SJCRH30 (cell line): ENCODE results near the gene KRTAP5-2. TPM values are rescaled to one million over a fixed set of nuclear protein-coding genes. Genes with fewer than 3 reads are reported as not detected.
"Not testable (repeated sequence)": the region's sequence is repeated elsewhere in the genome, so short reads cannot be mapped to it uniquely, and the experiment has no call there.

Source experiments
- DNase-seq, 2 experiments: peaks; one replicate each; pipeline ENCODE4 v3.0.0-alpha.2; 2015 to 2020
- H3K27ac ChIP-seq: fragments of 250-450 bp; sonication (Bioruptor Pico); 2 replicates; pipeline ENCODE4 v1.5.1; 2020; ENCODE audit warnings: mild to moderate bottlenecking, moderate library complexity
- H3K27me3 ChIP-seq: fragments of 250-450 bp; sonication (Bioruptor Pico); 2 replicates; pipeline ENCODE4 v1.5.1; 2020; ENCODE audit warnings: mild to moderate bottlenecking, moderate library complexity
- H3K36me3 ChIP-seq: fragments of 250-450 bp; sonication (Bioruptor Pico); 2 replicates; pipeline ENCODE4 v1.5.1; 2020; ENCODE audit warnings: mild to moderate bottlenecking, moderate library complexity
- H3K4me1 ChIP-seq: fragments of 250-450 bp; sonication (Bioruptor Pico); 2 replicates; pipeline ENCODE4 v1.5.1; 2020; ENCODE audit warnings: mild to moderate bottlenecking, moderate library complexity
- H3K4me3 ChIP-seq: fragments of 250-450 bp; sonication (Bioruptor Pico); 2 replicates; pipeline ENCODE4 v1.5.1; 2020; ENCODE audit warnings: mild to moderate bottlenecking, moderate library complexity
- H3K9me3 ChIP-seq: fragments of 250-450 bp; sonication (Bioruptor Pico); replicated peaks from 2 replicates; pipeline ENCODE4 v1.5.1; 2020; ENCODE audit warnings: mild to moderate bottlenecking, moderate library complexity
- total RNA-seq: library from RNA; depleted of rRNA; stranded (reverse); fragments of >200 nt; shearing (Covaris generic); gene quantifications from 2 replicates; pipeline ENCODE4 v1.2.3, GENCODE V29; 2014

Gene KRTAP5-2
- total RNA-seq, 1 experiment from 2014 or later = not detected

DNA sequence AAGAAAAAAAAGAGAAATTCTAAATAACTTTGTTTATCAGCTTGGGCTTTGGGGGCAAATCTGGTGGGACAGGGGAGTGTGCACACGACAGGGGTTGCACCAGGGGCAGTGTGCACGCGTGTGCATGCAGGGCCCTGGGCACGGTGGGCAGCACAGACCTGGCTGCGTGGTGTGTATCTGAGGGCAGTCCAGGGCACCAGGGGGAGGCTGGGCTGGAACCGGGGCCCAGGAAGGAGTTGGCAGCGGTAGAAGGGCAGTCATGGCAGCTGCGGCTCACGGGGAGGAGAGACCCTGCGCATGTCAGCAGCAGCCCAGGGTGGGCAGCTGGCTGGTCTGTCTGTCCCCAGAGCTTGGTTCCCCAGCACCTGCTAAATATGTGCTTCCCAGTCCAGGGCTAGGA, 35.8 kb upstream of the KRTAP5-2 start:
- H3K4me3 ChIP-seq = no peak overlapping the region
- H3K4me1 ChIP-seq = 0 out of 2 replicates have a peak, but pooled peaks cover 3% of the 10 kb centered on the region
- no peak for DNase-seq
- no peaks in the 10 kb centered on the region for H3K9me3 ChIP-seq
- no peak overlapping the region for H3K27ac ChIP-seq
- no peaks in the 10 kb centered on the region for H3K36me3 ChIP-seq
- H3K27me3 ChIP-seq = peaks cover 20% of the 10 kb centered on the region

DNA sequence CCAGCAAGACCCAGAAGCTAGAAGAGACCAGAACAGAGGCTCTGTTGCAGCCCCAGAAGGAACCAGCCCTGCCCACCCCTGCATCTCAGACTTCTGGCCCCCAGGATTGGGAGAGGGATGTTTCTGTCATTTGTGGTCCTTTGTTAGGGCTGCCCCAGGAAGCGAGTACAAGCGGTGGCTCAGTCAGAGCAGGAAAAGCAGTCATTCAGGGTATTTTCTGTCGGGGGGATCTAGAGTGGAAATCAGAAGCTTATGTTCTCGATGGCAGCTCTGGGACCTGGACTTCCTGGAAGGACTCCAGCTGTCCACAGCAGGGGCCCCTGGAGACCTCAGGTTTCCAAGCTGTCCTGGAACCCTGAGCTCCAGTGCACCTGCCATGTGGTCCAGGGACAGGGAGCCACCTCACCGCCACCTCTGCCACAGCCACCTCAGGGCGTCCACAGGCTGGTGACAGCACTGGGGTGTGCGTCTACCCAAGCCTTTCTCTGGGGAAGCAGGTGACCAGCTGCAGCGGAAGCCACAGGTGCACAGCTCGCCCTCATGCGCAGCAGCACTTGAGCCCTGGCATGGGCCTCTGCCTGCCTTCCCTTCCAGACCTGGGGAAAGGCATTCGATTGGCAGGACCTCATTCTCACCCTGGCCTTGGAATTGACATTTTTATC, 34.1 kb upstream of the KRTAP5-2 start:
- no peaks in the 10 kb centered on the region for H3K4me1 ChIP-seq
- H3K9me3 ChIP-seq = no peaks in the 10 kb centered on the region
- no peak overlapping the region for H3K4me3 ChIP-seq
- no peak for DNase-seq
- H3K36me3 ChIP-seq = no peaks in the 10 kb centered on the region
- no peak overlapping the region for H3K27ac ChIP-seq
- peaks cover 20% of the 10 kb centered on the region for H3K27me3 ChIP-seq

DNA sequence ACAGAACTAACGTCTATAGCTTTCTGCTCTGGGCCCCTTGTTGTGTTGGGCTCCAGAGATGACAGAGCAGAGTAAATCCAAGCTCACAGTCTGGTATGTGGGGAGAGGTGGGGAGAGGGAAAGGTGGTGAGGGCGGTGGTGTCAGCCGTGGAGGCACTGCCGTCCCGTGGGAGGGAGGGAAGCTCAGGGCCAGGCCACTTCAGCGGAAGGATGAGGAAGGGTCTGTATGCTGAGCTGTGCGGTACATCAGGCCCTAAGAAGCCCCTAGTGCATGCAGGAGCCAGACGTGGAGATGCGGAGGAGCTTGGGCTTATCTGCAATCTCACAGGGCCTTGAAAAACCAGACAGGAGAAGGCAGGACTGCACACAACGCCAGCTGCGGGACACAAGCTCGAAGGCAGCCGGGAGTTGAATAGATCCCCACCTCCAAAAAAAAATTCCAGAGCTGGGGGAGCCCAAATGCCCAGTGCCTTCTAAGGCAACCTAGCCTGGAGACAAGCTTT, 33.0 kb upstream of the KRTAP5-2 start:
- Histone ChIP-seq H3K27me3 (peaks cover 20% of the 10 kb centered on the region), H3K4me1 (no peaks in the 10 kb centered on the region), H3K4me3 (no peak overlapping the region), H3K36me3 (no peaks in the 10 kb centered on the region), H3K9me3 (no peaks in the 10 kb centered on the region), H3K27ac (no peak overlapping the region)
- no peak for DNase-seq

DNA sequence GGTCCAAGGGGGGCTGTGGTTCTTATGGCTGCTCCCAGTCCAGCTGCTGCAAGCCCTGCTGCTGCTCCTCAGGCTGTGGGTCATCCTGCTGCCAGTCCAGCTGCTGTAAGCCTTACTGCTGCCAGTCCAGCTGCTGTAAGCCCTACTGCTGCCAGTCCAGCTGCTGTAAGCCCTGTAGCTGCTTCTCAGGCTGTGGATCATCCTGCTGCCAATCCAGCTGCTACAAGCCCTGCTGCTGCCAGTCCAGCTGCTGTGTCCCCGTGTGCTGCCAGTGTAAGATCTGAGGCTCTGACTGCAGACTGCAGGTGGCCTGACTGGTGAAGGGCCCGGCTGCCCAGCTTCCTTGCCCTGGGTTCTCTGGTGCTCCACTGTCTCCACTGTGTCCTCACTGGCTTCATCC, 32.2 kb upstream of the KRTAP5-2 start:
- Histone ChIP-seq H3K9me3 (no peaks in the 10 kb centered on the region), H3K4me1 (no peaks in the 10 kb centered on the region), H3K27ac (no peak overlapping the region), H3K27me3 (peaks cover 20% of the 10 kb centered on the region), H3K4me3 (no peak overlapping the region), H3K36me3 (no peaks in the 10 kb centered on the region)
- no peak for DNase-seq

DNA sequence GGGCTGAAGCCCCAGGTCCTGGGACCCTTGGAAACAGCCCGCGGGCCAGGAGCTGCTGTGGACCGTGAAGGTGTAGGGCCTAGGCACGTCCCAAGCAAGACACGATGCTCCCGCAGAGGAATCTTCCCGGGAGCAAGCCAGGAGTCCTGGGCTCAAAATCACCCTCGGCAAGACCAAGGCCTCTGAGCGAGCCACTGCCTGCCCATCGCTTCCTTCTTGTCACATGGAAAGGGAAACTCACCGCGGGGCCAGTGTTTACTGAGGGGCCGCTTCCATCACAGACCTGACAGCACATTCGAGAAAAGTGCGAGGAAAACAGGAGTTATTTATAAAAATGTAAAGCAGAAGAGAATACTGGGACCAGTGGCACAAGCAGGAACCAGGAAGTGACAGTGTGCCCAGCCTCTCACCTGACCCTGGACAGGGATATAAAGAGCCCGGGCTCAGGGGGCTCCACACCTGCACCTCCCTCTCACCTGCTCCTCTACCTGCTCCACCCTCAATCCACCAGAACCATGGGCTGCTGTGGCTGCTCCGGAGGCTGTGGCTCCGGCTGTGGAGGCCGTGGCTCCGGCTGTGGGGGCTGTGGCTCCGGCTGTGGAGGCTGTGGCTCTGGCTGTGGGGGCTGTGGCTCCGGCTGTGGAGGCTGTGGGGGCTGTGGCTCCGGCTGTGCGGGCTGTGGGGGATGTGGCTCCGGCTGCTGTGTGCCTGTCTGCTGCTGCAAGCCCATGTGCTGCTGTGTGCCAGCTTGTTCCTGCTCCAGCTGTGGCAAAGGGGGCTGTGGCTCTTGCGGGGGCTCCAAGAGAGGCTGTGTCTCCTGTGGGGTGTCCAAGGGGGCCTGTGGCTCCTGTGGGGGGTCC, 31.5 kb upstream of the KRTAP5-2 start, which contains the start of gene KRTAP5-5:
TSS of gene KRTAP5-5 (plus strand) at position 450 of the 860 bp plus-strand sequence. CDS start at position 516, 66 bp downstream.
- no peak for DNase-seq
- H3K4me1 ChIP-seq = no peaks in the 10 kb centered on the region
- H3K4me3 ChIP-seq = no peak within 1 kb of the TSS
- no peak within 1 kb of the TSS for H3K27ac ChIP-seq
- no peaks in the 10 kb centered on the region for H3K9me3 ChIP-seq
- peaks cover 25% of the 10 kb centered on the region for H3K27me3 ChIP-seq
- H3K36me3 ChIP-seq = no peaks in the 10 kb centered on the region

DNA sequence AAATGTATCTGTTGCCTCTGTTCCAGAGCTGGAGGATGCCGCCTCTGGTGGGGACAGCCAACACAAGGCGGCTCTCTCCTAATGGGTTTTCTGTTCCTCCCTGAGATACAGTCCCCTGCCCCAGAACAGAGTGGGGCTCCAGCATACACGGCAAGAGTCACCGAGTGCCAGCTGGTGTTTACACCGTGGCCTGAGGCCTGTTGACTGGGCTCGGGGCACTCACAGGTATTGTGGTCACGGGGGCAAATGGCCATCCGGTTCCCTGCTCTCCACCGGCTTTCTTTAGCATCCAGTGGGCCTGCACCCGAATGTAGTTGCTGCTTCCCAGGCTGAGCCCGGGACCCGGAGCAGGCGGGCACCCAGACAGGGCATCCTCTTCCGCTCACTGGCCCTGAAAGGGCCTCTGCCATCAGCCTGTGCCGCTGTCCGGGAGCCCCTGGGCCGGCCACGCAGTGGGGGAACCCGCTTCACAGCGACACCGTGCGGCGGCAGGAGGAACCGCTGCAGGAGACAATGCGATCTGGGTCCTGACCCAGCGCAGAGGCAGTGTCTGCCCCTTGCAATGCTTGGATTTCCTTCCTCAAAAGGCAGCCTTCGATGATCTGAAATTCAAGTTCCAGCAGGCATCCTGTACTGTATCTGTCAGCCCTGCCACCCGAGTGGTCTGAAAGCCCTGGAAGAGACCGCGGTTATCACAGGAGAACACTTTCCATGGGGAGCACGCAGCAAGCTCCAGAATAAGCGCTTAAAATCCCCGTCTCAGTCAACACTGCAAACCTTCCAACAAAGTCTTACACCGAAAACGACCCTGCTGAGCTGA, 30.6 kb upstream of the KRTAP5-2 start:
- DNase-seq = peak; percentile 42 to 66
- Histone ChIP-seq H3K4me1 (no peaks in the 10 kb centered on the region), H3K27me3 (peaks cover 27% of the 10 kb centered on the region), H3K9me3 (no peaks in the 10 kb centered on the region), H3K27ac (no peak overlapping the region), H3K4me3 (no peak overlapping the region), H3K36me3 (no peaks in the 10 kb centered on the region)

DNA sequence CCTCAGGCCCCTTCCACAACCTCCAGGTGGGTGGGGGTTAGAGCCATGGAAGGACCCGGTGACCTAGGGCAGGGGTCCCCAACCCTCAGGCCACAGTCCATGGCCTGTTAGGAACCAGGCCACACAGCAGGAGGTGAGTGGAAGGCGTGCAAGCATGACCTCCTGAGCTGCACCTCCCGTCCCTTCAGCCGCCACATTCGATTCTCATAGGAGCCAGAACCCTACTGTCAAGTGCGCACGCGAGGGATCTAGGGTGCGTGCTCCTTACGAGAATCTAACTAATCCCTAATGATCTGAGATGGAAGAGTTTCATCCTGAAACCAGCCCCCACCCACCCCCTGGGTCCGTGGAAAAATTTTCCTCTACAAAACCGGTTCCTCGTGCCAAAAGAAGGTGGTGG, 27.4 kb upstream of the KRTAP5-2 start:
- Histone ChIP-seq H3K27ac (no peak overlapping the region), H3K27me3 (peaks cover 13% of the 10 kb centered on the region), H3K4me1 (no peaks in the 10 kb centered on the region), H3K4me3 (no peak overlapping the region), H3K9me3 (no peaks in the 10 kb centered on the region), H3K36me3 (no peaks in the 10 kb centered on the region)
- no peak for DNase-seq

DNA sequence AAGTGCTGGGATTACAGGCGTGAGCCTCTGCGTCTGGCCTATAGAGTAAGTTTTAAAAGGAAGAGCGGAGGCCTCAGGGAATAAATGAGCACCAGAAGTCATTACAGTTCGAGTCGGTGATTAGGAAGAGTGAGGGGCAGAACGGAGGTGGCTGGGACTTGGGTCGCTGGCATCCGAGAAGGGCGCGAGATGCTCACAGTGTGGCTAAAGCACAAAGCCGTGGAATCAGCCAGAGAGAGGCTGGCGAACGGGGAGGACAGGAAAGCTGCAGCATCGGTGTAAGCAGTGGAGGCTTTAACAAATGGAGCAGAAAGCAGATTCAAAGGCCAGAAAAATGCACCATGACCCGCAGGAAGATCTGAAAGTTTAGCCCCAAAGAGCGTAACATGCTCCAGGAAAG, 26.5 kb upstream of the KRTAP5-2 start:
- H3K27ac ChIP-seq = no peak overlapping the region
- peaks cover 12% of the 10 kb centered on the region for H3K27me3 ChIP-seq
- no peaks in the 10 kb centered on the region for H3K9me3 ChIP-seq
- no peaks in the 10 kb centered on the region for H3K4me1 ChIP-seq
- H3K36me3 ChIP-seq = no peaks in the 10 kb centered on the region
- no peak overlapping the region for H3K4me3 ChIP-seq
- no peak for DNase-seq

DNA sequence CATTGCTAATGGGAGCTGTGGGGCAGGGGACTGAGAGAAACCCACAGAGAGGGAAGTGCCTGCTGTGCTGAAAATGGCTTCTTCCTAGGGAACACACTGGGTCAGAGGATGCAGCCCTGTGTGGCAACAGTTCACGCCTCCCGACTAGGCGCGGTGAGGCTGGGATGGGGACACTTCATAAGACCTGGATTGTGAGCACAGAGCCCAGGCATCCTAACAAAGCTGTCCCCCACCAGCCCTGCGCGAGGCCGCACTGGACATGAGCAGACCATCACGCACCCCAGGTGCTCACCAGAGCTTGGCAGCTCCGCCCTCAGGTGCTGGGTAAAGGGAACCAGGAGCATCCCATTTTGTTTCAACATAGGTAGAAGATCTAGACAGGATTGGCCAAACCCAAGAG, 25.6 kb upstream of the KRTAP5-2 start:
- H3K9me3 ChIP-seq = no peaks in the 10 kb centered on the region
- H3K4me1 ChIP-seq = no peaks in the 10 kb centered on the region
- no peaks in the 10 kb centered on the region for H3K36me3 ChIP-seq
- peaks cover 7% of the 10 kb centered on the region; the same call in 1 of the 2 replicates for H3K27me3 ChIP-seq
- no peak overlapping the region for H3K4me3 ChIP-seq
- no peak for DNase-seq
- H3K27ac ChIP-seq = no peak overlapping the region

DNA sequence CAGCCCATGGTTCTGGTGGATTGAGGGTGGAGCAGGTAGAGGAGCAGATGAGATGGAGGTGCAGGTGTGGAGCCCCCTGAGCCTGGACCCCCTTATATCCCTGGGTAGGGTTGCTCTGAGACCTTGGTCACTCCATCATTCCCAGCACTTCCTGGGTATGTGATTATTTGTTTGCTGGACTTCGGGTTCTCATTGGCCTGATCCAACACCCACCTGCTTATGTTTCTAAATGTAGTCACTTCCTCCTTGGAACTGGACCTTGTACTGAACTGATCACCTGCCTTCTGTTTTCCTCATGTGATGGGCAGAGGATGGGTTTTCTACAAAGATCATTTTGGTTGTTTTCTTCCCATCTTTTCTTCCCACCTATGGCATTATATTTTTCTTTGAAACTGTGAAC, 24.0 kb upstream of the KRTAP5-2 start, which contains the start of gene KRTAP5-4:
TSS of gene KRTAP5-4 (minus strand) at position 53 of the 400 bp plus-strand sequence. CDS start at position 8, 45 bp downstream.
- Histone ChIP-seq H3K9me3 (no peaks in the 10 kb centered on the region), H3K27ac (no peak within 1 kb of the TSS), H3K4me1 (no peaks in the 10 kb centered on the region), H3K36me3 (no peaks in the 10 kb centered on the region), H3K4me3 (no peak within 1 kb of the TSS), H3K27me3 (peaks cover 7% of the 10 kb centered on the region; the same call in 1 of the 2 replicates)
- no peak for DNase-seq

DNA sequence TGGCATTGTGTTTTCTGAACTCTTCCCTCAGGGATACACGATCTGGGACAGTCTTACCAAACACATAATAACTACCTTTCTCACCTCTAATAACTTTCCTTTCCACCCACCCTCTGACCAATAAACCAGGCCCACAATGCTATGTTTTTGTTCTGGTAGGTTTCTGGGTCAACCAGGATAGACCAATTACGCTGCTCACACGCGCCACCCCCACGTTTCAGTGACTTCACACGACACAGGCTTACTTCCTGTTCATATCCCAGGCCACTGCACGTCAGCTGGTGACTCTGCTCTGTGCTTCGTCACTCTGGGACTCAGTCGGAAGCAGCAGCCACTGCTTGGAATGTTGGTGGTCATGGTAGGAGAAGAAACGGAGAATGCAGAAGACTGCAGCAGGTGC, 21.4 kb upstream of the KRTAP5-2 start:
- Histone ChIP-seq H3K27ac (no peak overlapping the region), H3K36me3 (no peaks in the 10 kb centered on the region), H3K4me3 (no peak overlapping the region), H3K4me1 (no peaks in the 10 kb centered on the region), H3K27me3 (peaks cover under 1% of the 10 kb centered on the region; the same call in 1 of the 2 replicates), H3K9me3 (no peaks in the 10 kb centered on the region)
- DNase-seq = no peak

DNA sequence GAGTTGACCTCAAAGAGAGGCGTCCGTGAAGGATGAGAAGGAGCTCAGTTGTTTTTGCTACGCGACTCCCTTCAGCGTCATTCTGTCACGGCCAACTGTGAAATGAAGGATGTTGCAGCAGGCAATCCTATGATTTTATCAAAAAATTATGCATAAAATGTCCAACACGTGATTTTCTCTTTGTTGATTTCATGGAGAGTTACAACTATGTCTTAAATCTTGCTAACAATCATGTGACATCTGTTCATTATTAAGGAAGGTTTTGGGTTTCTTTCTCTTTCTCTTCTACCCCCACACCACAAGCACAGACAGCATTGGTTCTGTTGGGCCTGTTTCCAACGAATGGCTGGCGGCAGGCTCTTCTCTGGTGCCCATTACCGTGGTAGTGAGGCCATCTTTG, 20.1 kb upstream of the KRTAP5-2 start:
- H3K36me3 ChIP-seq = no peaks in the 10 kb centered on the region
- H3K27ac ChIP-seq = no peak overlapping the region
- H3K4me1 ChIP-seq = no peaks in the 10 kb centered on the region
- no peak for DNase-seq
- no peak overlapping the region for H3K4me3 ChIP-seq
- no peaks in the 10 kb centered on the region; the same call in 1 of the 2 replicates for H3K27me3 ChIP-seq
- H3K9me3 ChIP-seq = no peaks in the 10 kb centered on the region

DNA sequence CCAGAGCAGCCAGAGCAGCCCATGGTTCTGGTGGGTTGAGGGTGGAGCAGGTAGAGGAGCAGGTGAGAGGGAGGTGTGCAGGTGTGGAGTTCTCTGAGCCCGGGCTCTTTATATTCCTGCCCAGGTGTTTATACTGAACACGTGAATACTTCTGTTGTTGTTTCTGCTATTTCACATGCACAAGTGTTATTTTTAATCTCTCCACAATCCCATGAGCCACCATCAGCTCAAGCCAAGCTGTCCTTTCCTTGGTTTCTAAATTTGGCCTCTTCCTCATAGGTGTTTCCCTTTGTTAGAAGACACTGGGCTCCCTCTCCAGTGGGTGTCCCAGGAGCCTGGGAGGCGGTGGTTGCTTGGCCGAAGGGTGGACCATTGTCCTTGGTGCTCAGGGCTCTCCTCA, 10.3 kb upstream of the KRTAP5-2 start, which contains the start of gene KRTAP5-3:
TSS of gene KRTAP5-3 (minus strand) at position 101 of the 400 bp plus-strand sequence. CDS start at position 23, 78 bp downstream.
- Histone ChIP-seq H3K27ac (no peak within 1 kb of the TSS), H3K36me3 (no peaks in the 10 kb centered on the region), H3K9me3 (no peaks in the 10 kb centered on the region), H3K27me3 (no peaks in the 10 kb centered on the region), H3K4me1 (no peaks in the 10 kb centered on the region), H3K4me3 (no peak within 1 kb of the TSS)
- DNase-seq = no peak

DNA sequence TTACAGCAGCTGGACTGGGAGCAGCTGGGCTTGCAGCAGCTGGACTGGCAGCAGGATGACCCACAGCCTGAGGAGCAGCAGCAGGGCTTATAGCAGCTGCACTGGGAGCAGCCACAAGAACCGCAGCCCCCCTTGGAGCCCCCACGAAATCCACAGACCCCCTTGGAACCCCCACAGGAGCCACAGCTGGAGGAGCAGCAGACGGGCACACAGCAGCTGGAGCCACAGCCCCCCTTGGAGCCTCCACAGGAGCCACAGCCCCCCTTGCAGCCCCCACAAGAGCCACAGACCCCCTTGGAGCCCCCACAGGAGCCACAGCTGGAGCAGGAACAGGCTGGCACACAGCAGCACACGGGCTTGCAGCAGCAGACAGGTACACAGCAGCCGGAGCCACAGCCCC, 9.8 kb upstream of the KRTAP5-2 start:
- not testable (repeated sequence) for H3K27ac ChIP-seq, H3K9me3 ChIP-seq, H3K36me3 ChIP-seq, H3K4me3 ChIP-seq, H3K4me1 ChIP-seq, H3K27me3 ChIP-seq
- peak in 1 of 2 experiments; percentile 50 for DNase-seq
